HepG2 (cell line): ENCODE measurements around the gene COL13A1. TPM values are rescaled to one million over a fixed set of nuclear protein-coding genes. Genes with fewer than 3 reads are reported as not detected.
A peak's percentile ranks its signal among the peaks of the same experiment; 100 is the strongest.

ENCODE experiments used
- TOE1 ChIP-seq: sonication (generic); formaldehyde crosslinking; IDR thresholded peaks from 2 replicates; pipeline ENCODE4 v1.4.0; 2020; ENCODE audit warnings: mild to moderate bottlenecking, missing genetic modification reagents
- ZMAT3 ChIP-seq: sonication (generic); formaldehyde crosslinking; conservative IDR thresholded peaks from 2 replicates; pipeline ENCODE4 v1.7.0; 2021; ENCODE audit warnings: missing genetic modification reagents
- polyA plus RNA-seq, 8 experiments: library from polyadenylated mRNA; depleted of rRNA in 3 of 8; stranded (reverse) in 7 of 8; unstranded in 1 of 8; fragments of >200 nt; fragmentation: Illumina TruSeq in 4 of 8; extraction: Trizol in 4 of 8; gene quantifications; 2 replicates each; pipeline versions ENCODE4 v1.2.1 to v1.2.3, GENCODE V29; 2011 to 2016; ENCODE audit warnings: low read depth in 4 of 8, missing spikeins in 1 of 8, mixed read lengths in 1 of 8; ENCODE audit not compliant: insufficient read depth in 1 of 8
- total RNA-seq, 5 experiments: library from RNA; depleted of rRNA; stranded (reverse); fragments of >200 nt; fragmentation: Illumina TruSeq; extraction: Trizol; gene quantifications; 2 replicates each; pipeline ENCODE4 v1.2.3, GENCODE V29; 2016; ENCODE audit warnings: low read depth in 1 of 5
- TF ChIP-seq, protein P1 (sequence below): sonication (generic); formaldehyde crosslinking; IDR thresholded peaks from 2 replicates; pipeline ENCODE4 v1.4.0; 2020; ENCODE audit warnings: missing genetic modification reagents
- TF ChIP-seq, protein P2 (sequence below): IDR thresholded peaks from 2 replicates; pipeline ENCODE4 v1.6.1; 2016
- TF ChIP-seq, protein P3 (sequence below): sonication (generic); formaldehyde crosslinking; IDR thresholded peaks from one replicate; pipeline ENCODE4 v1.5.1; 2020; ENCODE audit warnings: mild to moderate bottlenecking, missing genetic modification reagents; ENCODE audit errors: not compliant biosample characterization
- TF ChIP-seq, protein P4 (sequence below), 2 experiments: sonication (generic) in 1 of 2; formaldehyde crosslinking in 1 of 2; IDR thresholded peaks; 2 replicates each; pipeline versions ENCODE4 v1.4.0 to v1.6.1; 2018 to 2020; ENCODE audit warnings: missing genetic modification reagents in 2 of 2, borderline replicate concordance in 1 of 2, low read depth in 1 of 2, mild to moderate bottlenecking in 1 of 2, missing biosample characterization in 1 of 2
- TF ChIP-seq, protein P5 (sequence below): IDR thresholded peaks from 2 replicates; pipeline ENCODE4 v1.6.1; 2016

Gene COL13A1
- total and polyA plus RNA-seq, 2 of the 13 experiments (the other 11 are each of a cell fraction or from before 2014, with no cell fraction given), result 0.07 TPM; not detected in 1

DNA sequence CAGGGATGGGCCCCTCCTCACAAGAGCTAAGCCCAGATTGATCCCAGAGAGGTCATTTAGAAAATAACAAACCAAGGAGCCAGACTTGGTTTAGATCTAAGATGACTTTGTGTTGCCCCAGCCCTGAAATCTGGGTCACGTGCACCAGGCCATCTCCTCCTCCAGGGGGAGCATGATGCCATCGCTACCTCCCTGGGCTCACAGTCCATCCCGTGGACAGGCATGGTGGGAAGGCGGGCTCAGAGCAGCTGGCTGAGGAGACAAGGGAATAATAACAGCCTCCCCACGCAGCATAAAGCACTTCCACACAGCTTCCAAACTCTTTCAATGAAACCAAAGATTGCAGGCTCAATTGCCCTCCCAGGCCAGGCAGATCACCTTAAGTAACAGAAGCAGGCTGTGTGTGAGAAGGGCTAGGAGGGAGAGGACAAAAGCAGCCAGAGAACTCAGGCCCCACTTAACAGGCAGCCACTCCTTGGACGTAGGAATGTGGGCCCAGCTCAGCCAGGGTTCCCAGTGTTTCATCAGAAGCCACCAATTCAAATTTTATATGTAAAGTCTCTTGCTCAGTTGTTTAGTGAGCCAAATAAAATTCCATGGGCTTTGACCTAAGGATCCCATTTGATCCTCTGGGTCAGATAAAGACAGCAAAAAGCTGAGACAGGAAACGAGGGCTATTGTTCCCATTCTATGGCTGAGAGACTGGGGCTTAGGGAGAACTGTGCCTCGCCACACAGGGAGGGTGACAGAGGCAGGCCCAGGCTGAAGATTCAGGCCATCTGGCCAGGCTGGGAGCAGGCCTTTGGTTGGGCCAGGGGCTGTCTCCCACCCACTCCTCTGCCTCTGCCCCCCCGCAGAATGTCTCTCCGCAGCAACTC lies 100.2 kb downstream of the COL13A1 start (continued):
- TF ChIP-seq, protein P1, sequence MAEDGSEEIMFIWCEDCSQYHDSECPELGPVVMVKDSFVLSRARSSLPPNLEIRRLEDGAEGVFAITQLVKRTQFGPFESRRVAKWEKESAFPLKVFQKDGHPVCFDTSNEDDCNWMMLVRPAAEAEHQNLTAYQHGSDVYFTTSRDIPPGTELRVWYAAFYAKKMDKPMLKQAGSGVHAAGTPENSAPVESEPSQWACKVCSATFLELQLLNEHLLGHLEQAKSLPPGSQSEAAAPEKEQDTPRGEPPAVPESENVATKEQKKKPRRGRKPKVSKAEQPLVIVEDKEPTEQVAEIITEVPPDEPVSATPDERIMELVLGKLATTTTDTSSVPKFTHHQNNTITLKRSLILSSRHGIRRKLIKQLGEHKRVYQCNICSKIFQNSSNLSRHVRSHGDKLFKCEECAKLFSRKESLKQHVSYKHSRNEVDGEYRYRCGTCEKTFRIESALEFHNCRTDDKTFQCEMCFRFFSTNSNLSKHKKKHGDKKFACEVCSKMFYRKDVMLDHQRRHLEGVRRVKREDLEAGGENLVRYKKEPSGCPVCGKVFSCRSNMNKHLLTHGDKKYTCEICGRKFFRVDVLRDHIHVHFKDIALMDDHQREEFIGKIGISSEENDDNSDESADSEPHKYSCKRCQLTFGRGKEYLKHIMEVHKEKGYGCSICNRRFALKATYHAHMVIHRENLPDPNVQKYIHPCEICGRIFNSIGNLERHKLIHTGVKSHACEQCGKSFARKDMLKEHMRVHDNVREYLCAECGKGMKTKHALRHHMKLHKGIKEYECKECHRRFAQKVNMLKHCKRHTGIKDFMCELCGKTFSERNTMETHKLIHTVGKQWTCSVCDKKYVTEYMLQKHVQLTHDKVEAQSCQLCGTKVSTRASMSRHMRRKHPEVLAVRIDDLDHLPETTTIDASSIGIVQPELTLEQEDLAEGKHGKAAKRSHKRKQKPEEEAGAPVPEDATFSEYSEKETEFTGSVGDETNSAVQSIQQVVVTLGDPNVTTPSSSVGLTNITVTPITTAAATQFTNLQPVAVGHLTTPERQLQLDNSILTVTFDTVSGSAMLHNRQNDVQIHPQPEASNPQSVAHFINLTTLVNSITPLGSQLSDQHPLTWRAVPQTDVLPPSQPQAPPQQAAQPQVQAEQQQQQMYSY (CRISPR knock-in tag), result no peak
- TF ChIP-seq, protein P2, sequence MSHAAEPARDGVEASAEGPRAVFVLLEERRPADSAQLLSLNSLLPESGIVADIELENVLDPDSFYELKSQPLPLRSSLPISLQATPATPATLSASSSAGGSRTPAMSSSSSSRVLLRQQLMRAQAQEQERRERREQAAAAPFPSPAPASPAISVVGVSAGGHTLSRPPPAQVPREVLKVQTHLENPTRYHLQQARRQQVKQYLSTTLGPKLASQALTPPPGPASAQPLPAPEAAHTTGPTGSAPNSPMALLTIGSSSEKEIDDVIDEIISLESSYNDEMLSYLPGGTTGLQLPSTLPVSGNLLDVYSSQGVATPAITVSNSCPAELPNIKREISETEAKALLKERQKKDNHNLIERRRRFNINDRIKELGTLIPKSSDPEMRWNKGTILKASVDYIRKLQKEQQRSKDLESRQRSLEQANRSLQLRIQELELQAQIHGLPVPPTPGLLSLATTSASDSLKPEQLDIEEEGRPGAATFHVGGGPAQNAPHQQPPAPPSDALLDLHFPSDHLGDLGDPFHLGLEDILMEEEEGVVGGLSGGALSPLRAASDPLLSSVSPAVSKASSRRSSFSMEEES (CRISPR knock-in tag), result peak; percentile 53; the same call in 1 of the 2 replicates
- TF ChIP-seq, protein P3, sequence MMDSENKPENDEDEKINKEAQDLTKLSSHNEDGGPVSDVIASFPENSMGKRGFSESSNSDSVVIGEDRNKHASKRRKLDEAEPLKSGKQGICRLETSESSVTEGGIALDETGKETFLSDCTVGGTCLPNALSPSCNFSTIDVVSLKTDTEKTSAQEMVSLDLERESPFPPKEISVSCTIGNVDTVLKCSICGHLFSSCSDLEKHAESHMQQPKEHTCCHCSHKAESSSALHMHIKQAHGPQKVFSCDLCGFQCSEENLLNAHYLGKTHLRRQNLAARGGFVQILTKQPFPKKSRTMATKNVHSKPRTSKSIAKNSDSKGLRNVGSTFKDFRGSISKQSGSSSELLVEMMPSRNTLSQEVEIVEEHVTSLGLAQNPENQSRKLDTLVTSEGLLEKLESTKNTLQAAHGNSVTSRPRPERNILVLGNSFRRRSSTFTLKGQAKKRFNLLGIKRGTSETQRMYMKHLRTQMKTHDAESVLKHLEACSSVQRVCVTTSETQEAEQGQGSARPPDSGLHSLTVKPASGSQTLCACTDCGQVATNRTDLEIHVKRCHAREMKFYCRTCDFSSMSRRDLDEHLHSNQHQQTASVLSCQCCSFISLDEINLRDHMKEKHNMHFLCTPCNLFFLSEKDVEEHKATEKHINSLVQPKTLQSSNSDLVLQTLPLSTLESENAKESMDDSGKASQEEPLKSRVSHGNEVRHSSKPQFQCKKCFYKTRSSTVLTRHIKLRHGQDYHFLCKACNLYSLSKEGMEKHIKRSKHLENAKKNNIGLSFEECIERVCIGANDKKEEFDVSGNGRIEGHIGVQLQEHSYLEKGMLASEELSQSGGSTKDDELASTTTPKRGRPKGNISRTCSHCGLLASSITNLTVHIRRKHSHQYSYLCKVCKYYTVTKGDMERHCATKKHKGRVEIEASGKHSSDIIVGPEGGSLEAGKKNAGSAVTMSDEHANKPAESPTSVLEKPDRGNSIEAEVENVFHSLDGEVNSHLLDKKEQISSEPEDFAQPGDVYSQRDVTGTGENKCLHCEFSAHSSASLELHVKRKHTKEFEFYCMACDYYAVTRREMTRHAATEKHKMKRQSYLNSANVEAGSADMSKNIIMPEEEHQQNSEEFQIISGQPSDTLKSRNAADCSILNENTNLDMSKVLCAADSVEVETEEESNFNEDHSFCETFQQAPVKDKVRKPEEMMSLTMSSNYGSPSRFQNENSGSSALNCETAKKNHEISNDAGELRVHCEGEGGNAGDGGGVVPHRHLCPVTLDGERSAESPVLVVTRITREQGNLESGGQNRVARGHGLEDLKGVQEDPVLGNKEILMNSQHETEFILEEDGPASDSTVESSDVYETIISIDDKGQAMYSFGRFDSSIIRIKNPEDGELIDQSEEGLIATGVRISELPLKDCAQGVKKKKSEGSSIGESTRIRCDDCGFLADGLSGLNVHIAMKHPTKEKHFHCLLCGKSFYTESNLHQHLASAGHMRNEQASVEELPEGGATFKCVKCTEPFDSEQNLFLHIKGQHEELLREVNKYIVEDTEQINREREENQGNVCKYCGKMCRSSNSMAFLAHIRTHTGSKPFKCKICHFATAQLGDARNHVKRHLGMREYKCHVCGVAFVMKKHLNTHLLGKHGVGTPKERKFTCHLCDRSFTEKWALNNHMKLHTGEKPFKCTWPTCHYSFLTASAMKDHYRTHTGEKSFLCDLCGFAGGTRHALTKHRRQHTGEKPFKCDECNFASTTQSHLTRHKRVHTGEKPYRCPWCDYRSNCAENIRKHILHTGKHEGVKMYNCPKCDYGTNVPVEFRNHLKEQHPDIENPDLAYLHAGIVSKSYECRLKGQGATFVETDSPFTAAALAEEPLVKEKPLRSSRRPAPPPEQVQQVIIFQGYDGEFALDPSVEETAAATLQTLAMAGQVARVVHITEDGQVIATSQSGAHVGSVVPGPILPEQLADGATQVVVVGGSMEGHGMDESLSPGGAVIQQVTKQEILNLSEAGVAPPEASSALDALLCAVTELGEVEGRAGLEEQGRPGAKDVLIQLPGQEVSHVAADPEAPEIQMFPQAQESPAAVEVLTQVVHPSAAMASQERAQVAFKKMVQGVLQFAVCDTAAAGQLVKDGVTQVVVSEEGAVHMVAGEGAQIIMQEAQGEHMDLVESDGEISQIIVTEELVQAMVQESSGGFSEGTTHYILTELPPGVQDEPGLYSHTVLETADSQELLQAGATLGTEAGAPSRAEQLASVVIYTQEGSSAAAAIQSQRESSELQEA, result no peak
- TF ChIP-seq, protein P4, sequence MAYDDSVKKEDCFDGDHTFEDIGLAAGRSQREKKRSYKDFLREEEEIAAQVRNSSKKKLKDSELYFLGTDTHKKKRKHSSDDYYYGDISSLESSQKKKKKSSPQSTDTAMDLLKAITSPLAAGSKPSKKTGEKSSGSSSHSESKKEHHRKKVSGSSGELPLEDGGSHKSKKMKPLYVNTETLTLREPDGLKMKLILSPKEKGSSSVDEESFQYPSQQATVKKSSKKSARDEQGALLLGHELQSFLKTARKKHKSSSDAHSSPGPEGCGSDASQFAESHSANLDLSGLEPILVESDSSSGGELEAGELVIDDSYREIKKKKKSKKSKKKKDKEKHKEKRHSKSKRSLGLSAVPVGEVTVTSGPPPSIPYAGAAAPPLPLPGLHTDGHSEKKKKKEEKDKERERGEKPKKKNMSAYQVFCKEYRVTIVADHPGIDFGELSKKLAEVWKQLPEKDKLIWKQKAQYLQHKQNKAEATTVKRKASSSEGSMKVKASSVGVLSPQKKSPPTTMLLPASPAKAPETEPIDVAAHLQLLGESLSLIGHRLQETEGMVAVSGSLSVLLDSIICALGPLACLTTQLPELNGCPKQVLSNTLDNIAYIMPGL (CRISPR knock-in tag; IDR thresholded peaks at IDR 0.05; ENCODE audit: borderline replicate concordance in 1 of 2, low read depth in 1 of 2), result 0 out of 4 replicates have a peak, but pooled peaks of 1 of the 2 experiments have one; percentile 28
- TF ChIP-seq, protein P5, sequence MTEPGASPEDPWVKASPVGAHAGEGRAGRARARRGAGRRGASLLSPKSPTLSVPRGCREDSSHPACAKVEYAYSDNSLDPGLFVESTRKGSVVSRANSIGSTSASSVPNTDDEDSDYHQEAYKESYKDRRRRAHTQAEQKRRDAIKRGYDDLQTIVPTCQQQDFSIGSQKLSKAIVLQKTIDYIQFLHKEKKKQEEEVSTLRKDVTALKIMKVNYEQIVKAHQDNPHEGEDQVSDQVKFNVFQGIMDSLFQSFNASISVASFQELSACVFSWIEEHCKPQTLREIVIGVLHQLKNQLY (CRISPR knock-in tag), result 0 out of 2 replicates have a peak, but pooled peaks have one; percentile 33
- TF ChIP-seq TOE1 (CRISPR knock-in tag) (no peak), ZMAT3 (CRISPR knock-in tag) (no peak)
